ENCODE measurements around the gene OR2G3. TPM values are rescaled to one million over a fixed set of nuclear protein-coding genes. Genes with fewer than 3 reads are reported as not detected.

The OR2G3 gene
- total RNA-seq, 1 experiment from 2014 or later: not detected

GRCh38 chr1:247613405-247613804 lies 8.0 kb downstream of the OR2G3 start:
- ChIA-PET CTCF (no interaction called here), POLR2A (ENCODE audit: low non-redundant PET) (no interaction called here)
- Histone ChIP-seq H3K27ac (ENCODE audit: low read depth, low read length, poor library complexity, severe bottlenecking) (no peak overlapping the region), H3K4me3 (ENCODE audit: low read depth, low read length, poor library complexity, severe bottlenecking) (no peak overlapping the region), H3K9me3 (ENCODE audit: low read depth, low read length, poor library complexity, severe bottlenecking) (no peaks in the 10 kb centered on the region), H3K36me3 (ENCODE audit: insufficient read depth, low read length, poor library complexity, severe bottlenecking) (no peaks in the 10 kb centered on the region), H3K4me1 (ENCODE audit: insufficient read depth, low read length, poor library complexity, severe bottlenecking) (no peaks in the 10 kb centered on the region), H3K27me3 (replicated peaks; ENCODE audit: insufficient read depth, low read depth, low read length, poor library complexity) (no peaks in the 10 kb centered on the region)
- DNase-seq (ENCODE audit: low spot score): no peak
- no TSS peak for BruUV-seq (replicated peaks)
- TF ChIP-seq EZH2 (IDR thresholded peaks at IDR 0.05; ENCODE audit: borderline replicate concordance, low read depth, low read length, poor library complexity, severe bottlenecking): no peak
- no peak for TF ChIP-seq CTCF (conservative IDR thresholded peaks at IDR 0.05; ENCODE audit: low read depth, low read length)
- intact Hi-C loops (cut with micrococcal nuclease; ENCODE audit: unreplicated experiment): no loop called here

GRCh38 chr1:247614625-247615024 lies 9.2 kb downstream of the OR2G3 start:
- no peaks in the 10 kb centered on the region for H3K4me1 ChIP-seq (ENCODE audit: insufficient read depth, low read length, poor library complexity, severe bottlenecking)
- intact Hi-C loops (cut with micrococcal nuclease; ENCODE audit: unreplicated experiment): no loop called here
- TF ChIP-seq CTCF (conservative IDR thresholded peaks at IDR 0.05; ENCODE audit: low read depth, low read length): no peak
- no peak for TF ChIP-seq EZH2 (IDR thresholded peaks at IDR 0.05; ENCODE audit: borderline replicate concordance, low read depth, low read length, poor library complexity, severe bottlenecking)
- H3K9me3 ChIP-seq (ENCODE audit: low read depth, low read length, poor library complexity, severe bottlenecking): no peaks in the 10 kb centered on the region
- no TSS peak for BruUV-seq (replicated peaks)
- no peaks in the 10 kb centered on the region for H3K27me3 ChIP-seq (replicated peaks; ENCODE audit: insufficient read depth, low read depth, low read length, poor library complexity)
- no peak overlapping the region for H3K4me3 ChIP-seq (ENCODE audit: low read depth, low read length, poor library complexity, severe bottlenecking)
- no peak overlapping the region for H3K27ac ChIP-seq (ENCODE audit: low read depth, low read length, poor library complexity, severe bottlenecking)
- ChIA-PET CTCF (no interaction called here), POLR2A (ENCODE audit: low non-redundant PET) (no interaction called here)
- H3K36me3 ChIP-seq (ENCODE audit: insufficient read depth, low read length, poor library complexity, severe bottlenecking): no peaks in the 10 kb centered on the region
- no peak for DNase-seq (ENCODE audit: low spot score)

GRCh38 chr1:247627951-247628350 lies 22.6 kb downstream of the OR2G3 start:
- Histone ChIP-seq H3K36me3 (ENCODE audit: insufficient read depth, low read length, poor library complexity, severe bottlenecking) (no peaks in the 10 kb centered on the region), H3K9me3 (ENCODE audit: low read depth, low read length, poor library complexity, severe bottlenecking) (no peaks in the 10 kb centered on the region), H3K4me1 (ENCODE audit: insufficient read depth, low read length, poor library complexity, severe bottlenecking) (no peaks in the 10 kb centered on the region), H3K27ac (ENCODE audit: low read depth, low read length, poor library complexity, severe bottlenecking) (no peak overlapping the region), H3K4me3 (ENCODE audit: low read depth, low read length, poor library complexity, severe bottlenecking) (no peak overlapping the region), H3K27me3 (replicated peaks; ENCODE audit: insufficient read depth, low read depth, low read length, poor library complexity) (no peaks in the 10 kb centered on the region)
- BruUV-seq (replicated peaks): no TSS peak
- intact Hi-C loops (cut with micrococcal nuclease; ENCODE audit: unreplicated experiment): no loop called here
- ChIA-PET CTCF (no interaction called here), POLR2A (ENCODE audit: low non-redundant PET) (no interaction called here)
- no peak for TF ChIP-seq CTCF (conservative IDR thresholded peaks at IDR 0.05; ENCODE audit: low read depth, low read length)
- no peak for TF ChIP-seq EZH2 (IDR thresholded peaks at IDR 0.05; ENCODE audit: borderline replicate concordance, low read depth, low read length, poor library complexity, severe bottlenecking)
- no peak for DNase-seq (ENCODE audit: low spot score)

Measured in A673 (cell line).